DOHH2 (cell line): Measurements from ENCODE around the gene PPT1.

ENCODE experiments used
- EZH2phosphoT487 ChIP-seq: fragments of 200-600 bp; sonication (generic); IDR thresholded peaks from 2 replicates; pipeline ENCODE4 v1.6.1; 2017; ENCODE audit warnings: borderline replicate concordance, mild to moderate bottlenecking, antibody characterized with exemption, low read length, moderate library complexity, mixed read lengths
- TF ChIP-seq, protein P1 (sequence below): fragments of 200-600 bp; sonication (generic); IDR thresholded peaks from one replicate; pipeline ENCODE4 v1.5.1; 2014; ENCODE audit warnings: antibody characterized with exemption, mild to moderate bottlenecking, low read depth, low read length; ENCODE audit not compliant: poor library complexity, severe bottlenecking

DNA sequence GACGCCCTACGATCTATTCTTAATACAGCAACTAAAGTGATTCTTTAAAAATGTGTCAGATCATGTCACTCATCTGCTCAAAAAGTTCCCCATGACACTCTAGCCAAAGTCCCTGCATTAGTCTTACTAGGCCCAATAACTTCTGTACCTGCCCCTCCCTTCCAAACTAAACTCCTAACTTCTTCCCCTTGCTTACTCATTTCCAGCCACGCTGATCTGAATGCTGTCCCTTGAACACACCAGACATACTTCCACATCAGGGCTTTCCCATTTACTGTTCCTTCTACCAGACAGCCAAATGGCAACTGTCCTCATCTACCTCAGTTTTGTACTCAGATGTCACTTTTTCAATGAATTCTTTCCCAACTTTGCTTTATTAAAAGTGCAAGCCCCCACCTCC lies 1.2 kb downstream of the PPT1 start:
- TF ChIP-seq, protein P1, sequence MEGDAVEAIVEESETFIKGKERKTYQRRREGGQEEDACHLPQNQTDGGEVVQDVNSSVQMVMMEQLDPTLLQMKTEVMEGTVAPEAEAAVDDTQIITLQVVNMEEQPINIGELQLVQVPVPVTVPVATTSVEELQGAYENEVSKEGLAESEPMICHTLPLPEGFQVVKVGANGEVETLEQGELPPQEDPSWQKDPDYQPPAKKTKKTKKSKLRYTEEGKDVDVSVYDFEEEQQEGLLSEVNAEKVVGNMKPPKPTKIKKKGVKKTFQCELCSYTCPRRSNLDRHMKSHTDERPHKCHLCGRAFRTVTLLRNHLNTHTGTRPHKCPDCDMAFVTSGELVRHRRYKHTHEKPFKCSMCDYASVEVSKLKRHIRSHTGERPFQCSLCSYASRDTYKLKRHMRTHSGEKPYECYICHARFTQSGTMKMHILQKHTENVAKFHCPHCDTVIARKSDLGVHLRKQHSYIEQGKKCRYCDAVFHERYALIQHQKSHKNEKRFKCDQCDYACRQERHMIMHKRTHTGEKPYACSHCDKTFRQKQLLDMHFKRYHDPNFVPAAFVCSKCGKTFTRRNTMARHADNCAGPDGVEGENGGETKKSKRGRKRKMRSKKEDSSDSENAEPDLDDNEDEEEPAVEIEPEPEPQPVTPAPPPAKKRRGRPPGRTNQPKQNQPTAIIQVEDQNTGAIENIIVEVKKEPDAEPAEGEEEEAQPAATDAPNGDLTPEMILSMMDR, result no peak
- TF ChIP-seq EZH2phosphoT487, result no peak
